OCI-LY7 (cell line): ENCODE results near the gene GNG7. TPM values are rescaled to one million over a fixed set of nuclear protein-coding genes. Genes with fewer than 3 reads are reported as not detected.
"Not testable (repeated sequence)": the region's sequence is repeated elsewhere in the genome, so short reads cannot be mapped to it uniquely, and the experiment has no call there.

Experiments used
- BruUV-seq: library from RNA; stranded (reverse); fragments of 400-500 nt; replicated peaks from 2 replicates; lab custom pipeline; 2021; lab: Mats Ljungman, UMichigan
- CTCF ChIA-PET: fragments of 300-600 bp; sonication (Branson Sonifier 250); formaldehyde crosslinking; loops from one replicate; lab custom pipeline; 2022; ENCODE audit warnings: antibody characterized with exemption; ENCODE audit not compliant: unreplicated experiment; lab: Charles Lee
- POLR2A ChIA-PET: fragments of 300-600 bp; sonication (Branson Sonifier 250); formaldehyde crosslinking; loops from one replicate; lab custom pipeline; 2022; ENCODE audit warnings: antibody characterized with exemption; lab: Charles Lee
- DNase-seq: peaks from one replicate; pipeline ENCODE4 v3.0.0-alpha.2; 2015; ENCODE audit warnings: low spot score
- H2AFZ ChIP-seq: fragments of 200-600 bp; sonication (generic), shearing (Covaris generic); 2 replicates; pipeline ENCODE4 v1.6.1; 2014; ENCODE audit warnings: mild to moderate bottlenecking, antibody characterized with exemption, low read length, moderate library complexity
- H3K27ac ChIP-seq: fragments of 200-600 bp; sonication (generic); 2 replicates; pipeline ENCODE4 v1.5.1; 2014; ENCODE audit warnings: mixed run types, low read depth, mild to moderate bottlenecking, moderate library complexity, low read length, inconsistent platforms; ENCODE audit not compliant: poor library complexity, severe bottlenecking
- H3K36me3 ChIP-seq: fragments of 200-600 bp; sonication (generic); 2 replicates; pipeline ENCODE4 v1.6.1; 2014; ENCODE audit warnings: mild to moderate bottlenecking, antibody characterized with exemption, low read length, moderate library complexity, mixed read lengths; ENCODE audit not compliant: insufficient read depth
- H3K4me1 ChIP-seq: fragments of 200-600 bp; sonication (generic); 2 replicates; pipeline ENCODE4 v1.5.1; 2014; ENCODE audit warnings: mild to moderate bottlenecking, low read length; ENCODE audit not compliant: insufficient read depth, poor library complexity, severe bottlenecking
- H3K4me2 ChIP-seq: fragments of 200-600 bp; sonication (generic); 2 replicates; pipeline ENCODE4 v1.6.1; 2014; ENCODE audit warnings: mild to moderate bottlenecking, low read length
- H3K4me3 ChIP-seq: fragments of 200-600 bp; sonication (generic); 2 replicates; pipeline ENCODE4 v1.5.1; 2014; ENCODE audit warnings: mild to moderate bottlenecking, low read depth, low read length; ENCODE audit not compliant: poor library complexity, severe bottlenecking
- H3K79me2 ChIP-seq: fragments of 200-600 bp; sonication (generic); 2 replicates; pipeline ENCODE4 v1.6.1; 2016; ENCODE audit warnings: low read depth, mild to moderate bottlenecking, low read length, moderate library complexity, mixed read lengths; ENCODE audit not compliant: insufficient read depth
- H3K9me2 ChIP-seq: fragments of 200-600 bp; sonication (generic); 2 replicates; pipeline ENCODE4 v1.6.1; 2016; ENCODE audit warnings: mild to moderate bottlenecking, low read length, mixed read lengths; ENCODE audit not compliant: insufficient read depth
- H3K9me3 ChIP-seq: fragments of 200-600 bp; sonication (generic); 2 replicates; pipeline ENCODE4 v1.6.1; 2014; ENCODE audit warnings: mild to moderate bottlenecking, mixed run types, low read length, mixed read lengths
- H4K20me1 ChIP-seq: fragments of 200-600 bp; sonication (generic); 2 replicates; pipeline ENCODE4 v1.6.1; 2014; ENCODE audit warnings: mild to moderate bottlenecking, antibody characterized with exemption, low read length, moderate library complexity, mixed read lengths; ENCODE audit not compliant: insufficient read depth
- CTCF ChIP-seq: fragments of 200-600 bp; sonication (generic); conservative IDR thresholded peaks from 2 replicates; pipeline ENCODE4 v1.5.1; 2014; ENCODE audit warnings: mild to moderate bottlenecking, antibody characterized with exemption, low read length, moderate library complexity, mixed read lengths
- EZH2phosphoT487 ChIP-seq: fragments of 200-600 bp; sonication (generic); IDR thresholded peaks from 2 replicates; pipeline ENCODE4 v1.6.1; 2018; ENCODE audit warnings: low read depth, borderline replicate concordance, mild to moderate bottlenecking, mixed run types, antibody characterized with exemption, low read length, moderate library complexity, mixed read lengths
- intact Hi-C: fragments of 100-400 bp; cut with micrococcal nuclease; formaldehyde crosslinking; loops from one replicate; pipeline ENCODE4 v1.10.0; 2022; ENCODE audit not compliant: unreplicated experiment
- total RNA-seq, 2 experiments: library from RNA; depleted of rRNA in 1 of 2; stranded (reverse); fragments of >200 nt in 1 of 2; shearing (Covaris generic) in 1 of 2; gene quantifications; 2 replicates each; pipeline ENCODE4 v1.2.3, GENCODE V29; 2014 to 2022

GNG7 gene
- total RNA-seq, 2 experiments from 2014 or later: 13.9 to 15.3 TPM

GRCh38 chr19:2474232-2475017 is 228.1 kb downstream of the GNG7 start:
- ChIA-PET POLR2A (interaction anchor here (1.0 to 1.6 kb wide), 3 partner anchors 137 to 186 kb away, joined by 3 to 5 read pairs (median 3); no protein-coding TSS in a partner anchor), CTCF (interaction anchor here (0.9 kb wide), 1 partner anchor 136 kb away, joined by 5 read pairs; no protein-coding TSS in a partner anchor)
- intact Hi-C loops: loop anchor here (1.0 to 10.0 kb wide), 7 partner anchors 17 to 270 kb away; partner anchors contain the start of genes SLC39A3 and TIMM13
- H3K4me3 ChIP-seq: peak overlapping the region; percentile 97
- 0 out of 2 replicates have a peak, but pooled peaks cover 4% of the 10 kb centered on the region for H4K20me1 ChIP-seq
- TF ChIP-seq CTCF (peak; percentile 91), EZH2phosphoT487 (no peak)
- no peaks in the 10 kb centered on the region for H3K9me3 ChIP-seq
- H3K4me1 ChIP-seq: peaks cover 35% of the 10 kb centered on the region
- peak overlapping the region; percentile 34; the same call in 1 of the 2 replicates for H2AFZ ChIP-seq
- peak; percentile 90 for DNase-seq
- no peaks in the 10 kb centered on the region for H3K9me2 ChIP-seq
- H3K36me3 ChIP-seq: peaks cover 17% of the 10 kb centered on the region
- peak overlapping the region; percentile 67 for H3K27ac ChIP-seq
- H3K79me2 ChIP-seq: peaks cover 24% of the 10 kb centered on the region
- peak overlapping the region; percentile 88 for H3K4me2 ChIP-seq
- no TSS peak for BruUV-seq

- H4K20me1 ChIP-seq, BruUV-seq, H3K4me3 ChIP-seq, H3K9me2 ChIP-seq, H3K36me3 ChIP-seq, DNase-seq, CTCF ChIA-PET, H3K27ac ChIP-seq, H3K79me2 ChIP-seq, H3K4me2 ChIP-seq, H3K9me3 ChIP-seq: not testable (repeated sequence)
- POLR2A ChIA-PET: interaction anchor here (0.6 to 1.4 kb wide), 2 partner anchors 151 to 306 kb away, joined by 3 to 4 read pairs; no protein-coding TSS in a partner anchor
- peaks cover 27% of the 10 kb centered on the region for H3K4me1 ChIP-seq
- H2AFZ ChIP-seq: peak overlapping the region; percentile 37; the same call in 1 of the 2 replicates
- intact Hi-C loops: loop anchor here (10.0 kb wide), 1 partner anchor 275 kb away; the partner anchor contains the start of gene SLC39A3
Measured at GRCh38 chr19:2469915-2470200, 232.6 kb downstream of the GNG7 start.

GRCh38 chr19:2469102-2469914 is 233.2 kb downstream of the GNG7 start:
- no peaks in the 10 kb centered on the region for H3K79me2 ChIP-seq
- no peaks in the 10 kb centered on the region for H3K9me3 ChIP-seq
- no peaks in the 10 kb centered on the region for H3K36me3 ChIP-seq
- H3K9me2 ChIP-seq: no peaks in the 10 kb centered on the region
- ChIA-PET POLR2A (interaction anchor here (1.4 kb wide), 1 partner anchor 152 kb away, joined by 4 read pairs; no protein-coding TSS in a partner anchor), CTCF (interaction anchor here (0.6 kb wide), 2 partner anchors 110 to 421 kb away, joined by 3 to 12 read pairs; no protein-coding TSS in a partner anchor)
- intact Hi-C loops: no loop called here
- BruUV-seq: no TSS peak
- H3K4me3 ChIP-seq: no peak overlapping the region
- no peak overlapping the region for H3K27ac ChIP-seq
- H4K20me1 ChIP-seq: no peaks in the 10 kb centered on the region
- TF ChIP-seq CTCF (no peak), EZH2phosphoT487 (no peak)
- peak overlapping the region; percentile 3; the same call in 1 of the 2 replicates for H3K4me2 ChIP-seq
- peaks cover 24% of the 10 kb centered on the region for H3K4me1 ChIP-seq
- no peak for DNase-seq
- peak overlapping the region; percentile 37; the same call in 1 of the 2 replicates for H2AFZ ChIP-seq
